Gastrocnemius medialis (tissue), 4 donors: Measurements from ENCODE around the gene EGFL7. TPM values are rescaled to one million over a fixed set of nuclear protein-coding genes. Genes with fewer than 3 reads are reported as not detected.

Experiments used
- ATAC-seq, 2 donors: fragments of 150-250 bp; one replicate each; pipeline ENCODE4 v1.9.1; 2016
- DNase-seq, 2 donors: peaks; one replicate each; pipeline ENCODE4 v3.0.0-alpha.2; 2019
- H3K27ac ChIP-seq, 4 donors: fragments of 200-600 bp; sonication (generic); 1 replicate in 1 of 4; 2 replicates in 3 of 4; pipeline ENCODE4 v1.5.1; 2016 to 2018; ENCODE audit warnings: mild to moderate bottlenecking in 2 of 4, moderate library complexity in 1 of 4
- H3K27me3 ChIP-seq, 3 donors: fragments of 200-600 bp; sonication (generic) in 2 of 3; 1 replicate in 1 of 3; 2 replicates in 2 of 3; pipeline versions ENCODE4 v1.5.1 to v1.6.0; 2016 to 2019; ENCODE audit warnings: mild to moderate bottlenecking in 1 of 3, moderate library complexity in 1 of 3
- H3K36me3 ChIP-seq, 2 donors: fragments of 200-600 bp; sonication (generic) in 1 of 2; one replicate each; pipeline ENCODE4 v1.5.1; 2017 to 2018
- H3K4me1 ChIP-seq, 2 donors: fragments of 200-600 bp; sonication (generic) in 1 of 2; one replicate each; pipeline ENCODE4 v1.5.1; 2016 to 2017; ENCODE audit warnings: mild to moderate bottlenecking in 2 of 2
- H3K4me3 ChIP-seq, 4 donors: fragments of 200-600 bp; sonication (generic) in 3 of 4; 1 replicate in 1 of 4; 2 replicates in 3 of 4; pipeline ENCODE4 v1.5.1; 2016 to 2019; ENCODE audit warnings: mild to moderate bottlenecking in 2 of 4
- H3K9me3 ChIP-seq, 3 donors: fragments of 200-600 bp; sonication (generic) in 2 of 3; 1 replicate in 1 of 3; 2 replicates in 2 of 3; pipeline ENCODE4 v1.5.1; 2016 to 2019
- POLR2A ChIP-seq, 2 donors: fragments of 450-650 bp; IDR thresholded peaks; one replicate each; pipeline ENCODE4 v1.6.1; 2017; ENCODE audit warnings: antibody characterized with exemption in 2 of 2, mild to moderate bottlenecking in 2 of 2, moderate library complexity in 2 of 2
- in situ Hi-C, 4 donors: fragments of 200-750 bp; cut with MboI; loops; one replicate each; pipeline versions ENCODE4 v1.15.0 to v1.8.0; 2017; ENCODE audit warnings: low sequenced_read_pairs in 4 of 4
- intact Hi-C: fragments of 100-400 bp; cut with DNase I; formaldehyde crosslinking; loops from one replicate; pipeline ENCODE4 v1.15.1; 2023; ENCODE audit warnings: low total_unique reads
- total RNA-seq, 4 donors: library from RNA; depleted of rRNA; stranded (reverse); fragments of >200 nt; gene quantifications; one replicate each; pipeline versions ENCODE4 v1.1.0 to v1.2.3, GENCODE V29; 2016
- TF ChIP-seq, protein P1 (sequence below), 5 experiments: fragments of 450-650 bp in 3 of 5; fragments of 200-600 bp in 2 of 5; sonication (generic) in 2 of 5; IDR thresholded peaks in 4 of 5; conservative IDR thresholded peaks in 1 of 5; 1 replicate in 4 of 5; 2 replicates in 1 of 5; pipeline ENCODE4 v1.5.1; 2016 to 2019; ENCODE audit warnings: antibody characterized with exemption in 5 of 5, mild to moderate bottlenecking in 3 of 5, moderate library complexity in 3 of 5

EGFL7 gene
- total RNA-seq, 4 donors from 2014 or later, result 37.4 to 74.7 (median 49.0) TPM

DNA sequence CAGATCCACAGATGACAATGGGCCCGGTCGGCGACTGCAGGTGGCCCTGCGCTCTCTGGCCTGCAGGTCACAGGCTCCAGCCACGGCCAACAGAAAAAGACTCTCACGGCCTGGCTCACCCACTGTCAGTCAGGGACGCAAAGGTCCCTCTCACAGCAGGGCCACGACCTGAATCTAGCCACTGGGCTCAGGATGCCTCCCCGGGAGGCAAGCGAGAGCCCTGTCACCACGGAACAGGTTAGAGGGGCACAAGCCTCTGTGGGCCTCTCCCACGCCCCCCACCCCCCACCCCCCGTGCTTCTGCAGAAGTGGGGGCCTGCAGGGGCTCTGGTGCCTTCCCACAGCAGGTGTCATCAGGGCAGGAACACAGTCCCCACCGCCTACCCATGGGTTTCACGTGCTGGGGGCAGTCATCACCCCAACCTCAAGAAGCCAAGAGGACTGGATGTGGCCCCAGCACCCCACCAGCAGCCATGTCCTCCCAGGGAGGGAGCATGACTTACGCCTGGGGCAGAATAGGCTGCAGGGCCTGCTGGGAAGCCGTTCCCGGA lies 17.3 kb upstream of the EGFL7 start:
- DNase-seq (no peak), ATAC-seq (no peak)
- in situ Hi-C loops, result loop anchor here in 1 of 4 donors (25.0 kb wide), 1 partner anchor 158 kb away; the partner anchor contains the start of gene SEC16A
- Histone ChIP-seq H3K4me3 (peak overlapping the region; percentile 13 to 51 (median 46)), H3K36me3 (no peaks in the 10 kb centered on the region), H3K27me3 (peaks cover 0 to 4% (median 0%) of the 10 kb centered on the region in 3 donors), H3K27ac (peak overlapping the region; percentile 50 to 81 (median 78)), H3K9me3 (no peaks in the 10 kb centered on the region), H3K4me1 (peaks cover 0 to 9% of the 10 kb centered on the region in 2 donors)
- TF ChIP-seq, protein P1, sequence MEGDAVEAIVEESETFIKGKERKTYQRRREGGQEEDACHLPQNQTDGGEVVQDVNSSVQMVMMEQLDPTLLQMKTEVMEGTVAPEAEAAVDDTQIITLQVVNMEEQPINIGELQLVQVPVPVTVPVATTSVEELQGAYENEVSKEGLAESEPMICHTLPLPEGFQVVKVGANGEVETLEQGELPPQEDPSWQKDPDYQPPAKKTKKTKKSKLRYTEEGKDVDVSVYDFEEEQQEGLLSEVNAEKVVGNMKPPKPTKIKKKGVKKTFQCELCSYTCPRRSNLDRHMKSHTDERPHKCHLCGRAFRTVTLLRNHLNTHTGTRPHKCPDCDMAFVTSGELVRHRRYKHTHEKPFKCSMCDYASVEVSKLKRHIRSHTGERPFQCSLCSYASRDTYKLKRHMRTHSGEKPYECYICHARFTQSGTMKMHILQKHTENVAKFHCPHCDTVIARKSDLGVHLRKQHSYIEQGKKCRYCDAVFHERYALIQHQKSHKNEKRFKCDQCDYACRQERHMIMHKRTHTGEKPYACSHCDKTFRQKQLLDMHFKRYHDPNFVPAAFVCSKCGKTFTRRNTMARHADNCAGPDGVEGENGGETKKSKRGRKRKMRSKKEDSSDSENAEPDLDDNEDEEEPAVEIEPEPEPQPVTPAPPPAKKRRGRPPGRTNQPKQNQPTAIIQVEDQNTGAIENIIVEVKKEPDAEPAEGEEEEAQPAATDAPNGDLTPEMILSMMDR (IDR thresholded peaks at IDR 0.05 in 4 of 5, conservative IDR thresholded peaks at IDR 0.05 in 1 of 5), result no peak
- peak in 1 of 2 donors; percentile 4 for TF ChIP-seq POLR2A (IDR thresholded peaks at IDR 0.05)
- intact Hi-C loops, result no loop called here

DNA sequence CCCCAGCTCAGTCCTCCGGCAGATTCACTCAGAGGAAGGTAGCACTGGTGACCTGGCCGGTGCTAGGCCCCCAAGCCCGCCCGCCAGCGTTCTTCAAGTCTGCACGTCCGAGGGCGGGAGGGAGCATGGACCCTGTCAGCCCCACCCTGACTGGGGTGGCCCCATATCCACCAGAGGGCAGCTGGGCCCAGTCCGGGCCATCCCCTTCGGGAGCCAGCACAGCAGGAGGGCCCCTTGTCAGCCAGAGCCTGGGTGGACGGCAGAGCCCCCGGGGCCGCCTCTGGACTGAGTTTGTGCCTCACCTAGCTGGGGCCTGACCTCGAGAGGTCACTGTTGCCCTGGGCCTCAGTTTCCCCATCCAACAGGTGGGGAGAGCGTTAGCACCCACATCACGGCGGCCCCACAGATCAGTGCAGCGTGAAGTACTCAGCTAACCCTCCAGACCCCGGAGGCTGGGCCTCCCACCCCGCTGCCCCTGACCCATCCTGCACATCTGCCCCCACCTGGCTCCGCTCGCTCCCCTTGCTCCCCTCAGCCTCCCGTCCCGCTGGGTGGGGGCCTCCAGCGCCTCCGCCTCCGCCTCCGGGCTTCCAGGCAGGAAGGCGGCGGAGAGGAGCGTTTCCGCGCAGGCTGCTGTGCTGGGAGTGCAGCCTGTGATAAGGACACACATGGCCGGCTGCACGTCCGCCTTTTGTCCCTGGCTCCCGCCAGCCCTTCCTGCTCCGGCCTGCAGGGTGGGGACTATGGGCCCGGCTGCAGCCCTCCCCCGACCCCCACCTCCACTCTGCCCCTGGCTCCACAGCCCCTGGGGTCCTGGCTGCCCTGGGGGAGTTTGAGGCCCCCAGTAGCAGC lies 16.6 kb upstream of the EGFL7 start:
- peak overlapping the region; percentile 28 to 51 (median 46) for H3K4me3 ChIP-seq
- TF ChIP-seq POLR2A (IDR thresholded peaks at IDR 0.05), result no peak
- TF ChIP-seq, protein P1 (IDR thresholded peaks at IDR 0.05 in 4 of 5, conservative IDR thresholded peaks at IDR 0.05 in 1 of 5), result peak in 1 of 5 experiments; percentile 25
- in situ Hi-C loops, result loop anchor here in 1 of 4 donors (25.0 kb wide), 1 partner anchor 159 kb away; the partner anchor contains the start of gene SEC16A
- peak in 1 of 2 donors; percentile 22 for ATAC-seq
- H3K9me3 ChIP-seq, result no peaks in the 10 kb centered on the region
- peak overlapping the region; percentile 55 to 81 (median 78) for H3K27ac ChIP-seq
- H3K36me3 ChIP-seq, result no peaks in the 10 kb centered on the region
- intact Hi-C loops, result no loop called here
- DNase-seq, result no peak
- peaks cover 0 to 4% (median 0%) of the 10 kb centered on the region in 3 donors for H3K27me3 ChIP-seq
- H3K4me1 ChIP-seq, result peaks cover 0 to 9% of the 10 kb centered on the region in 2 donors

DNA sequence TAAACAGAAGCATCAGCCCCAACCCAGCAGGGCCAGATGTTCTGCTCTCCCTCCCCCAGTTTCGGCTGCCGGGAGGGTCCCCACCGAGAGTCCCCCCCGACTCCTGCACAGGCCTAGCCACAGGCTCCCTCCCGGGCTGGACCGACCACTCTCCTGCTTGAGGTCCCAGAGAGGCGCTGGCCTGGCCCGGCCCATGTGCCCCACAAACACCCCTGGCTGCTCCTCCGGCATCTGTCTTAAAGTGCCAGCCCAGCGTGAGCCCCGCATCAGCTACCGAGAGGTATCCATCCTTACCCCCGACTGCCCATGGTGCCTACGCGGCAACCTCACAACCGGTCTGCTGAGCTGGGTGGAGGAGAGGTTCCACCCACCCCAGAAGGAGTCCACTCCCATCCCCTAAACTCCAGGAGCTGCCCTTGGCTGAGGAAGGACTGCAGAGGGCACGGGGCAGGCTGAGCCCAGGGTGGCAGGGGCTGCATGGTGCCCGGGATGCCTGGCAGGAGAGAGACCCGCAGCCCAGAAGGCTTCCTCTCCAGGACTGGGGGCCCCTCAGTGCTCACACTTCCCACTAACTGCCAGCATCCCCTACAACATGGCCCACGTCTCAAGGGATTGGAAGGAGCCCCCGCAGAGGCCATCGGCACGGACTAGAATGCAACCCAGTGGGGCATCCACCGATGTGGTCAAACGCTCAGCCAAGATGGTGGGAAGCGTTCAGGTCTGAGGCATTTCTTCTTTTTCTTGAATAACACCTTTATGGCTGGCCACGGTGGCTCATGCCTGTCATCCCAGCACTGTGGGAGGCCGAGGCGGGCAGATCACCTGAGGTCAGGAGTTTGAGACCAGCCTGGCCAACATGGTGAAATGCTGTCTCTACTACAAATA lies 15.6 kb upstream of the EGFL7 start:
- Histone ChIP-seq H3K4me1 (peaks cover 0 to 9% of the 10 kb centered on the region in 2 donors), H3K9me3 (no peaks in the 10 kb centered on the region), H3K36me3 (no peaks in the 10 kb centered on the region), H3K27ac (peak overlapping the region; percentile 55 to 81 (median 78)), H3K4me3 (peak overlapping the region; percentile 28 to 51 (median 46)), H3K27me3 (peaks cover 0 to 4% (median 0%) of the 10 kb centered on the region in 3 donors)
- no peak for ATAC-seq
- intact Hi-C loops, result no loop called here
- TF ChIP-seq, protein P1 (IDR thresholded peaks at IDR 0.05 in 4 of 5, conservative IDR thresholded peaks at IDR 0.05 in 1 of 5), result no peak
- TF ChIP-seq POLR2A (IDR thresholded peaks at IDR 0.05), result no peak
- in situ Hi-C loops, result loop anchor here in 1 of 4 donors (25.0 kb wide), 1 partner anchor 160 kb away; the partner anchor contains the start of gene SEC16A
- no peak for DNase-seq

DNA sequence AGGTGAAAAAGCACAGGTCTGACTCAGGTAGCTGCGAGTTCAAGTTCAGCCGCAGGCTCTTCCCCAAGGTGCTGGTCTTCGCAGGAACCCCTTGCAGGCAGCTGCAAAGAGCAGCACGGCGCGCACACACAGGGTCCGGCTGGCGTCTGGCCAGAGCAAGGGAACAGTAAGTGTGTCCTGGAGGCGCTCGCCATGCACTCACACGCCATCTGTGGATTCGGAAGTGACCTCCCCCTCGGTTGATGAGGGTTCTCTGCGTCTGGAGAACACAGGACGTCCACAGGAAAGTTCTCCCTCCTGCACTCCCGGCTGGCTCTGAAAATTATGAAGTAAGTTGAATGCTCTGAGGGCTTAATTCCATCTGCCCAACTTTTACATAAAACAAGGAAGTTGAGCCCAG lies 14.0 kb upstream of the EGFL7 start:
- Histone ChIP-seq H3K27me3 (peaks cover 0 to 4% (median 0%) of the 10 kb centered on the region in 3 donors), H3K4me3 (peak overlapping the region in 1 of 4 donors; percentile 16), H3K27ac (peak overlapping the region; percentile 13 to 81 (median 78)), H3K36me3 (no peaks in the 10 kb centered on the region), H3K4me1 (peaks cover 0 to 9% of the 10 kb centered on the region in 2 donors), H3K9me3 (no peaks in the 10 kb centered on the region)
- DNase-seq, result peak in 1 of 2 donors; percentile 45
- peak; percentile 22 to 34 for ATAC-seq
- in situ Hi-C loops, result loop anchor here in 1 of 4 donors (25.0 kb wide), 1 partner anchor 161 kb away; the partner anchor contains the start of gene SEC16A
- peak in 1 of 2 donors; percentile 26 for TF ChIP-seq POLR2A (IDR thresholded peaks at IDR 0.05)
- TF ChIP-seq, protein P1 (IDR thresholded peaks at IDR 0.05 in 4 of 5, conservative IDR thresholded peaks at IDR 0.05 in 1 of 5), result no peak
- intact Hi-C loops, result no loop called here
